Measurements from ENCODE around the gene DCAF6. TPM values are rescaled to one million over a fixed set of nuclear protein-coding genes. Genes with fewer than 3 reads are reported as not detected.

Gene DCAF6
- total RNA-seq, 1 donor from 2014 or later = 9.8 TPM

GRCh38 chr1:167899253-167899681, 37.2 kb upstream of the DCAF6 start:
- intact Hi-C loops (cut with DNase I) = loop anchor here (2.0 kb wide), 1 partner anchor 38 kb away; the partner anchor contains the start of genes DCAF6 and MPC2
- no peaks in the 10 kb centered on the region for H3K9me3 ChIP-seq
- H3K27ac ChIP-seq = peak overlapping the region; percentile 42 to 65
- peak; percentile 40 to 88 for DNase-seq (ENCODE audit: low spot score in 2 of 2)
- no peaks in the 10 kb centered on the region for H3K36me3 ChIP-seq
- H3K27me3 ChIP-seq = no peaks in the 10 kb centered on the region
- H3K4me1 ChIP-seq = peaks cover 0 to 13% of the 10 kb centered on the region in 2 donors
- H3K4me3 ChIP-seq = no peak overlapping the region
- no peak for TF ChIP-seq CTCF (IDR thresholded peaks at IDR 0.05)

- DNase-seq (ENCODE audit: low spot score in 2 of 2) = no peak
- no peaks in the 10 kb centered on the region for H3K36me3 ChIP-seq
- H3K27me3 ChIP-seq = no peaks in the 10 kb centered on the region
- no peak overlapping the region for H3K4me3 ChIP-seq
- intact Hi-C loops (cut with DNase I) = no loop called here
- H3K9me3 ChIP-seq = no peaks in the 10 kb centered on the region
- no peak for TF ChIP-seq CTCF (IDR thresholded peaks at IDR 0.05)
- H3K4me1 ChIP-seq = peaks cover 0 to 13% of the 10 kb centered on the region in 2 donors
- H3K27ac ChIP-seq = no peak overlapping the region
These were observed 35.6 kb upstream of the DCAF6 start for GRCh38 chr1:167900907-167901306.

GRCh38 chr1:167904652-167905130, 31.8 kb upstream of the DCAF6 start:
- TF ChIP-seq CTCF (IDR thresholded peaks at IDR 0.05) = no peak

GRCh38 chr1:167905182-167905581, 31.3 kb upstream of the DCAF6 start:
- no peaks in the 10 kb centered on the region for H3K36me3 ChIP-seq
- no peak for TF ChIP-seq CTCF (IDR thresholded peaks at IDR 0.05)
- no peak overlapping the region for H3K27ac ChIP-seq
- H3K27me3 ChIP-seq = no peaks in the 10 kb centered on the region
- DNase-seq (ENCODE audit: low spot score in 2 of 2) = no peak
- H3K4me3 ChIP-seq = no peak overlapping the region
- no peaks in the 10 kb centered on the region for H3K9me3 ChIP-seq
- peaks cover 0 to 2% of the 10 kb centered on the region in 2 donors for H3K4me1 ChIP-seq
- intact Hi-C loops (cut with DNase I) = no loop called here

More at GRCh38 chr1:167904652-167905130, 31.8 kb upstream of the DCAF6 start:
- Histone ChIP-seq H3K27me3 (no peaks in the 10 kb centered on the region), H3K4me3 (no peak overlapping the region), H3K36me3 (no peaks in the 10 kb centered on the region), H3K27ac (no peak overlapping the region), H3K9me3 (no peaks in the 10 kb centered on the region), H3K4me1 (peaks cover 0 to 6% of the 10 kb centered on the region in 2 donors)
- intact Hi-C loops (cut with DNase I) = no loop called here
- DNase-seq (ENCODE audit: low spot score in 2 of 2) = no peak

- DNase-seq (ENCODE audit: low spot score in 2 of 2) = no peak
- intact Hi-C loops (cut with DNase I) = no loop called here
- H3K4me1 ChIP-seq = peaks cover 0 to 6% of the 10 kb centered on the region in 2 donors
These were observed 30.8 kb upstream of the DCAF6 start for GRCh38 chr1:167905671-167906070.

More at GRCh38 chr1:167905671-167906070, 30.8 kb upstream of the DCAF6 start:
- Histone ChIP-seq H3K36me3 (no peaks in the 10 kb centered on the region), H3K9me3 (no peaks in the 10 kb centered on the region), H3K27ac (no peak overlapping the region), H3K4me3 (no peak overlapping the region), H3K27me3 (no peaks in the 10 kb centered on the region)
- no peak for TF ChIP-seq CTCF (IDR thresholded peaks at IDR 0.05)
